Measurements from ENCODE around the gene SPIN1. TPM values are rescaled to one million over a fixed set of nuclear protein-coding genes. Genes with fewer than 3 reads are reported as not detected.
"Not testable (repeated sequence)": the region's sequence is repeated elsewhere in the genome, so short reads cannot be mapped to it uniquely, and the experiment has no call there.

The SPIN1 gene
- 10 to 100 TPM; 30.0 to 33.1 TPM for total RNA-seq

GRCh38 chr9:88388203-88388885 lies at the start of gene SPIN1:
SPIN1 (plus strand) TSS chr9:88388444; CDS start chr9:88426540, 38,096 bp downstream.
- H3K36me3 Mint-ChIP-seq (ENCODE audit: low read depth): peaks cover 5% of the 10 kb centered on the region
- peak within 1 kb of the TSS; percentile 90 for H3K4me3 Mint-ChIP-seq
- DNase-seq: peak; percentile 74
- no peaks in the 10 kb centered on the region for H3K27me3 Mint-ChIP-seq
- H3K4me1 Mint-ChIP-seq: peaks cover 35% of the 10 kb centered on the region
- peak within 1 kb of the TSS; percentile 92 for H3K27ac Mint-ChIP-seq
- H3K9me3 Mint-ChIP-seq: no peaks in the 10 kb centered on the region
- ChIA-PET CTCF (interaction anchor here (1.3 kb wide), 1 partner anchor 20 kb away, joined by 3 read pairs; no protein-coding TSS in a partner anchor), POLR2A (no interaction called here)

GRCh38 chr9:88339317-88339716 lies 48.9 kb upstream of the SPIN1 start:
- Mint-ChIP-seq H3K9me3 (no peaks in the 10 kb centered on the region), H3K27ac (no peak overlapping the region), H3K36me3 (ENCODE audit: low read depth) (no peaks in the 10 kb centered on the region), H3K4me1 (no peaks in the 10 kb centered on the region), H3K27me3 (no peaks in the 10 kb centered on the region), H3K4me3 (no peak overlapping the region)
- POLR2A ChIA-PET: no interaction called here
- no peak for DNase-seq
- CTCF ChIA-PET: no interaction called here

GRCh38 chr9:88342246-88342645 lies 46.0 kb upstream of the SPIN1 start:
- ChIA-PET CTCF (no interaction called here), POLR2A (interaction anchor here (0.6 kb wide), 1 partner anchor 1471 kb away, joined by 3 read pairs; no protein-coding TSS in a partner anchor)
- Mint-ChIP-seq H3K4me1 (no peaks in the 10 kb centered on the region), H3K27ac (no peak overlapping the region), H3K4me3 (no peak overlapping the region), H3K27me3 (no peaks in the 10 kb centered on the region), H3K9me3 (no peaks in the 10 kb centered on the region), H3K36me3 (ENCODE audit: low read depth) (no peaks in the 10 kb centered on the region)
- no peak for DNase-seq

- no peak overlapping the region for H3K27ac Mint-ChIP-seq
Observed at GRCh38 chr9:88344013-88344412, 44.2 kb upstream of the SPIN1 start.

GRCh38 chr9:88350354-88350753 lies 37.9 kb upstream of the SPIN1 start:
- H3K27ac Mint-ChIP-seq; CTCF ChIA-PET; POLR2A ChIA-PET; H3K4me3 Mint-ChIP-seq; DNase-seq; H3K36me3 Mint-ChIP-seq (ENCODE audit: low read depth); H3K4me1 Mint-ChIP-seq; H3K27me3 Mint-ChIP-seq; H3K9me3 Mint-ChIP-seq: not testable (repeated sequence)

More at GRCh38 chr9:88344013-88344412, 44.2 kb upstream of the SPIN1 start:
- Mint-ChIP-seq H3K4me3 (no peak overlapping the region), H3K27me3 (no peaks in the 10 kb centered on the region), H3K4me1 (no peaks in the 10 kb centered on the region), H3K36me3 (ENCODE audit: low read depth) (no peaks in the 10 kb centered on the region), H3K9me3 (no peaks in the 10 kb centered on the region)
- CTCF ChIA-PET: no interaction called here
- POLR2A ChIA-PET: no interaction called here
- no peak for DNase-seq

GRCh38 chr9:88355166-88355565 lies 33.1 kb upstream of the SPIN1 start:
- ChIA-PET CTCF (interaction anchor here (0.6 to 0.7 kb wide), 2 partner anchors 31 to 34 kb away, joined by 3 read pairs; no protein-coding TSS in a partner anchor), POLR2A (no interaction called here)
- H3K4me3 Mint-ChIP-seq: no peak overlapping the region
- no peaks in the 10 kb centered on the region for H3K27me3 Mint-ChIP-seq
- H3K36me3 Mint-ChIP-seq (ENCODE audit: low read depth): peaks cover 2% of the 10 kb centered on the region
- no peak overlapping the region for H3K27ac Mint-ChIP-seq
- H3K9me3 Mint-ChIP-seq: peaks cover 15% of the 10 kb centered on the region
- peak; percentile 8 for DNase-seq
- peaks cover 8% of the 10 kb centered on the region for H3K4me1 Mint-ChIP-seq

GRCh38 chr9:88357250-88357649 lies 31.0 kb upstream of the SPIN1 start:
- H3K4me3 Mint-ChIP-seq; CTCF ChIA-PET; POLR2A ChIA-PET; H3K4me1 Mint-ChIP-seq; DNase-seq; H3K36me3 Mint-ChIP-seq (ENCODE audit: low read depth); H3K27ac Mint-ChIP-seq; H3K27me3 Mint-ChIP-seq: not testable (repeated sequence)
- H3K9me3 Mint-ChIP-seq: peaks cover 15% of the 10 kb centered on the region

- ChIA-PET CTCF (no interaction called here), POLR2A (no interaction called here)
- no peaks in the 10 kb centered on the region for H3K27me3 Mint-ChIP-seq
- no peak overlapping the region for H3K4me3 Mint-ChIP-seq
- H3K9me3 Mint-ChIP-seq: peaks cover 14% of the 10 kb centered on the region
- peaks cover 2% of the 10 kb centered on the region for H3K36me3 Mint-ChIP-seq (ENCODE audit: low read depth)
- DNase-seq: no peak
- H3K4me1 Mint-ChIP-seq: peaks cover 8% of the 10 kb centered on the region
- no peak overlapping the region for H3K27ac Mint-ChIP-seq
Observed at GRCh38 chr9:88358723-88359122, 29.5 kb upstream of the SPIN1 start.

GRCh38 chr9:88359974-88360373 lies 28.3 kb upstream of the SPIN1 start:
- no peaks in the 10 kb centered on the region for H3K27me3 Mint-ChIP-seq
- CTCF ChIA-PET: no interaction called here
- POLR2A ChIA-PET: no interaction called here

GRCh38 chr9:88362681-88363080 lies 25.6 kb upstream of the SPIN1 start:
- H3K27me3 Mint-ChIP-seq: no peaks in the 10 kb centered on the region
- peaks cover 8% of the 10 kb centered on the region for H3K9me3 Mint-ChIP-seq
- H3K4me1 Mint-ChIP-seq: peaks cover 3% of the 10 kb centered on the region
- no peak overlapping the region for H3K27ac Mint-ChIP-seq
- no peaks in the 10 kb centered on the region for H3K36me3 Mint-ChIP-seq (ENCODE audit: low read depth)
- no peak overlapping the region for H3K4me3 Mint-ChIP-seq
- POLR2A ChIA-PET: no interaction called here
- no peak for DNase-seq
- CTCF ChIA-PET: no interaction called here

More at GRCh38 chr9:88359974-88360373, 28.3 kb upstream of the SPIN1 start:
- Mint-ChIP-seq H3K9me3 (peaks cover 9% of the 10 kb centered on the region), H3K36me3 (ENCODE audit: low read depth) (peaks cover 2% of the 10 kb centered on the region), H3K27ac (no peak overlapping the region), H3K4me1 (peaks cover 7% of the 10 kb centered on the region), H3K4me3 (no peak overlapping the region)
- DNase-seq: no peak

GRCh38 chr9:88363661-88364060 lies 24.6 kb upstream of the SPIN1 start:
- DNase-seq: no peak
- Mint-ChIP-seq H3K36me3 (ENCODE audit: low read depth) (no peaks in the 10 kb centered on the region), H3K4me3 (no peak overlapping the region), H3K9me3 (peaks cover 13% of the 10 kb centered on the region), H3K4me1 (peaks cover 2% of the 10 kb centered on the region), H3K27me3 (no peaks in the 10 kb centered on the region), H3K27ac (no peak overlapping the region)
- POLR2A ChIA-PET: no interaction called here
- CTCF ChIA-PET: no interaction called here

- H3K4me3 Mint-ChIP-seq: no peak overlapping the region
- DNase-seq: no peak
- ChIA-PET POLR2A (no interaction called here), CTCF (no interaction called here)
- no peaks in the 10 kb centered on the region for H3K36me3 Mint-ChIP-seq (ENCODE audit: low read depth)
- no peaks in the 10 kb centered on the region for H3K4me1 Mint-ChIP-seq
- H3K27me3 Mint-ChIP-seq: no peaks in the 10 kb centered on the region
- H3K27ac Mint-ChIP-seq: no peak overlapping the region
- peaks cover 10% of the 10 kb centered on the region for H3K9me3 Mint-ChIP-seq
Observed at GRCh38 chr9:88364706-88365105, 23.5 kb upstream of the SPIN1 start.

GRCh38 chr9:88370346-88370745 lies 17.9 kb upstream of the SPIN1 start:
- CTCF ChIA-PET: no interaction called here
- Mint-ChIP-seq H3K9me3 (peaks cover 15% of the 10 kb centered on the region), H3K4me1 (no peaks in the 10 kb centered on the region), H3K27me3 (peaks cover 8% of the 10 kb centered on the region), H3K36me3 (ENCODE audit: low read depth) (no peaks in the 10 kb centered on the region), H3K4me3 (no peak overlapping the region), H3K27ac (no peak overlapping the region)
- no peak for DNase-seq
- POLR2A ChIA-PET: no interaction called here

GRCh38 chr9:88372103-88372654 lies 16.1 kb upstream of the SPIN1 start:
- Mint-ChIP-seq H3K4me1 (no peaks in the 10 kb centered on the region), H3K36me3 (ENCODE audit: low read depth) (no peaks in the 10 kb centered on the region), H3K9me3 (peaks cover 20% of the 10 kb centered on the region), H3K4me3 (no peak overlapping the region), H3K27me3 (peaks cover 8% of the 10 kb centered on the region), H3K27ac (no peak overlapping the region)
- ChIA-PET POLR2A (no interaction called here), CTCF (interaction anchor here (0.6 to 1.1 kb wide), 2 partner anchors 171 to 185 kb away, joined by 3 read pairs; no protein-coding TSS in a partner anchor)
- no peak for DNase-seq
